ENCODE data around the gene DBF4. TPM values are rescaled to one million over a fixed set of nuclear protein-coding genes. Genes with fewer than 3 reads are reported as not detected.
A peak's percentile ranks its signal among the peaks of the same experiment; 100 is the strongest.

The DBF4 gene
- total RNA-seq, 4 donors from 2014 or later = 3.1 to 7.6 (median 6.7) TPM

DNA sequence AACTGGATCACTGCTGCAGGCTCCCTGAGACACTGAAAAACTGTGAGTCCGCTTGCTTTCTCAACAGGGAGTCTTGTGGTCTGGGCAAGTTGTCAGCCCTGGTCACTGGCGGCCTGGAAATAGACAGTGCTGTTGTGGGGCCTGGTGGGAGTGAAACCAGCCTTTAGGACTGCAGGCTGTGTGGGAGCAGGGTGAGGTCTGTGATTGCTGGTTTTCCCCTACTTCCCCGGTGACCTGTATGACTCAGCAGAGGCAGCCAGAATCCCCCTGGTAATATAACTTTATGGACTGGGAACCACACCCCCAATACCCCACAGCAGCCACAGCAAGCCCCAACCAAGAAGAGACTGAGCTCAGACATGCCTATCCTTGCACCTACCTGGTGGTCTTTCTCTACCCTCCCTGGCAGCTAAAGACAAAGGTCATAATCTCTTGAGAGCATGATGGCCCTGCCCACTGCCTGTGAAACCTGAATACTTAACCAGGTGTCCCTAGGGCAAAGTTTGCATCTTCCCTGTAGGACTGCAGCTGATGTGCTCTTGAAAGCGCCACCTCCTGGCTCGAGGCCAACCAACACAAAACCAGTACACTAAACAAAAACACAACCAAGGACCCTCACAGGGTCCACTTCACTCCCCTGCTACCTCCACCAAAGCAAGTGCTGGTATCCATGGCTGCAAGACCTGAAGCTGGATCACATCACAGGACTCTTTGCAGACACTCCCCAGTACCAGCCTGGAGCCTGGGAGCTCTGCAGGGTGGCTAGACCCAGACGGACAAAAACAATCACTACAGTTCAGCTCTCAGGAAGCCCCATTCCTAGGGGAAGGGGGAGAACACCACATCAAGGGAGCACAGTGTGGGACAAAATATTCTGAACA is 50.5 kb downstream of the DBF4 start:
- TF ChIP-seq EP300 (IDR thresholded peaks at IDR 0.05) (no peak), POLR2A (IDR thresholded peaks at IDR 0.05) (no peak), POLR2AphosphoS5 (IDR thresholded peaks at IDR 0.05) (no peak)
- TF ChIP-seq, protein P1, sequence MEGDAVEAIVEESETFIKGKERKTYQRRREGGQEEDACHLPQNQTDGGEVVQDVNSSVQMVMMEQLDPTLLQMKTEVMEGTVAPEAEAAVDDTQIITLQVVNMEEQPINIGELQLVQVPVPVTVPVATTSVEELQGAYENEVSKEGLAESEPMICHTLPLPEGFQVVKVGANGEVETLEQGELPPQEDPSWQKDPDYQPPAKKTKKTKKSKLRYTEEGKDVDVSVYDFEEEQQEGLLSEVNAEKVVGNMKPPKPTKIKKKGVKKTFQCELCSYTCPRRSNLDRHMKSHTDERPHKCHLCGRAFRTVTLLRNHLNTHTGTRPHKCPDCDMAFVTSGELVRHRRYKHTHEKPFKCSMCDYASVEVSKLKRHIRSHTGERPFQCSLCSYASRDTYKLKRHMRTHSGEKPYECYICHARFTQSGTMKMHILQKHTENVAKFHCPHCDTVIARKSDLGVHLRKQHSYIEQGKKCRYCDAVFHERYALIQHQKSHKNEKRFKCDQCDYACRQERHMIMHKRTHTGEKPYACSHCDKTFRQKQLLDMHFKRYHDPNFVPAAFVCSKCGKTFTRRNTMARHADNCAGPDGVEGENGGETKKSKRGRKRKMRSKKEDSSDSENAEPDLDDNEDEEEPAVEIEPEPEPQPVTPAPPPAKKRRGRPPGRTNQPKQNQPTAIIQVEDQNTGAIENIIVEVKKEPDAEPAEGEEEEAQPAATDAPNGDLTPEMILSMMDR (IDR thresholded peaks at IDR 0.05) = no peak
- no peaks in the 10 kb centered on the region for H3K36me3 ChIP-seq
- H3K4me3 ChIP-seq = no peak overlapping the region
- no peaks in the 10 kb centered on the region for H3K27me3 ChIP-seq
- no peaks in the 10 kb centered on the region for H3K9me3 ChIP-seq
- WGBS, 2 donors (ENCODE audit: low coverage in 1 of 2) = no CpG with 5 or more reads among the region's 6 CpGs
- H3K27ac ChIP-seq = no peak overlapping the region
- ATAC-seq = no peak
- no peaks in the 10 kb centered on the region for H3K4me1 ChIP-seq

DNA sequence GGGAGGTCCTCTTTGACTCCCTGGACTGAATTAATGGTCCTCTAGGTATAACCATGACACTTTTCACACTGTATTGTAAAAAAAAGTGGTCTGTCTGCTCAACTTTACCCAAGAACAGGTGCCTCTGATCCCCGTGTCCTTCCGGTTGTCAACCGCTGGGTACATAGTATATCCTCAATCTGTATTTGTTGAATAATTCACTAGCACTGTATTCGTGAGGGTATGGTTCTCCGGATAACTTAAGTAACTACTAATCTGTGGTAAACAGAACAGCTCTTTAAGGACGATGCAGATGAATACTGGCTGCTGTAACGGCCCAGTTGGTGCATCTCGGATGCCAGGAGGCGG is 57.3 kb downstream of the DBF4 start:
- ATAC-seq = no peak
- Histone ChIP-seq H3K4me1 (peaks cover 0 to 14% (median 7%) of the 10 kb centered on the region in 3 donors), H3K36me3 (no peaks in the 10 kb centered on the region), H3K4me3 (peak overlapping the region; percentile 38 to 73), H3K9me3 (no peaks in the 10 kb centered on the region), H3K27ac (peak overlapping the region in 1 of 4 donors; percentile 62), H3K27me3 (no peaks in the 10 kb centered on the region)
- no peak for TF ChIP-seq POLR2AphosphoS5 (IDR thresholded peaks at IDR 0.05)
- TF ChIP-seq POLR2A (IDR thresholded peaks at IDR 0.05) = no peak
- no peak for TF ChIP-seq EP300 (IDR thresholded peaks at IDR 0.05)
- TF ChIP-seq, protein P1 (IDR thresholded peaks at IDR 0.05) = no peak
- WGBS, 2 donors (ENCODE audit: low coverage in 1 of 2) = 10% methylated on average over 8 of the region's 9 CpGs; no CpG with 5 or more reads in 1 of the 2 donors

DNA sequence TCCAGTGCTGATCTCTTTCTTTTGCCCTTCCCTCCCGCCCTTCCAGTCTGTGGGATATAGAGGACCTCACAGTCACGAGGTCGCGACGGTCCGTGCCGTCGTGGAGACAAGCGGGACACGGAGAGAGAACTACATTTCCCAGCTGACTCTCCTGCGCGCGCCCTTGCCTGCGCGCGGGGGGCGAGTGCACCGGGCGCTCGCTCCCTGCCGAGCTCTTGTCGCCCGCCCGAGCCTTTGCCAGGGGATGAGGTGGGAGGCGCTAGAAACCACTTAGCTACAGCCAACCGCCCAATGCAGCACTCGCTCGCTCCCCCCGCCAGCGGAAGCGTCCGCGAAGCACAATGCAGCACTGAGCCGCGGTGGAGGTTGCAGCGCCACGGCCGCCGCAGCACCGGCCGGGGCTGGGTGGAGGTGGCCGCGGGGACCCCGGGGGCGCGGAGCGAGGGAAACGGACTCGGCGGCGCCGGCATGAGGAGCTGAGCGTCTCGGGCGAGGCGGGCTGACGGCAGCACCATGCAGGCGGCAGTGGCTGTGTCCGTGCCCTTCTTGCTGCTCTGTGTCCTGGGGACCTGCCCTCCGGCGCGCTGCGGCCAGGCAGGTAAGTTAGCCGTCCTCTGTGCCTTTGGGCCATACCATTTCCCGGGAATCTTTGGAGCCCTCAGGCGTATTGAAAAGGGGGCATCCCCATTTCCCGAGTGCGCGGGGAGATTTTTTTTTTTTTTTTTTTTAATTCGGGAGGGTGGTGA is 57.8 kb downstream of the DBF4 start, which contains the start of gene ADAM22:
Gene ADAM22, plus strand, starts transcription at position 299 of the 746 bp plus-strand sequence. Its CDS starts 215 bp downstream, at position 514.
- ATAC-seq = peak; percentile 94
- TF ChIP-seq POLR2A (IDR thresholded peaks at IDR 0.05) = no peak
- TF ChIP-seq, protein P1 (IDR thresholded peaks at IDR 0.05) = peak in 1 of 4 experiments; percentile 26
- WGBS, 2 donors (ENCODE audit: low coverage in 1 of 2) = 0% methylated on average over 9 of the region's 70 CpGs; no CpG with 5 or more reads in 1 of the 2 donors
- Histone ChIP-seq H3K4me3 (peak within 1 kb of the TSS; percentile 38 to 73), H3K36me3 (no peaks in the 10 kb centered on the region), H3K9me3 (no peaks in the 10 kb centered on the region), H3K27me3 (no peaks in the 10 kb centered on the region), H3K4me1 (peaks cover 0 to 14% (median 7%) of the 10 kb centered on the region in 3 donors), H3K27ac (peak within 1 kb of the TSS in 1 of 4 donors; percentile 62)

DNA sequence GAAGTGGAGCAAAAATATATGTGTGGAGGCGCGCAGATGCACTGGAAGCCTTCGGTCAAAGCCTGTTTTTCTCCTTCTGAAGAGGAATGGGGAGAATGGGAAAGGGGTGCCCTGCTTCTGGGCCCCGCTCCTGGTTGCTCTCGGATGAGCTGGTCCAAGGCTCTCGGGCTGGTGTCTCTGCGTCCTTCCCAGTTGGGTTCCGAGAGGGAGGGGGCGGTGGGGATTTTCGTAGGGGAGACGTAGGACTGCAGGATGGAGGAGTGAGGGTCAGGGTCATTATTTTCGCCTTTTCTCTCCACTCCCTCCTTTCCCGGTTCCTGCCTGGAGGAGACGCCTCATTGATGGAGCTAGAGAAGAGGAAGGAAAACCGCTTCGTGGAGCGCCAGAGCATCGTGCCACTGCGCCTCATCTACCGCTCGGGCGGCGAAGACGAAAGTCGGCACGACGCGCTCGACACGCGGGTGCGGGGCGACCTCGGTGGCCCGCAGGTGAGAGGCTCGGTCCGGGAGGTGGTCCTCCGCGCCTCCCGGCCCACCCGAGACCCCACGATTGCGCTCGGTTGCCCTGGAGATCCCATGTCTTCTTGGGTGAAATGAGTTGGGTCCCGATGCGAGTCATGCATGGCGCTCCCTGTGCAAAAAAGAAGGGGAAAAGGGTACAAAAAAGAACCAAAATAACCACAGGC is 58.5 kb downstream of the DBF4 start:
- WGBS, 2 donors (ENCODE audit: low coverage in 1 of 2) = 6% methylated on average over 10 of the region's 47 CpGs; no CpG with 5 or more reads in 1 of the 2 donors
- peak overlapping the region in 1 of 4 donors; percentile 62 for H3K27ac ChIP-seq
- no peak for ATAC-seq

More for the DNA sequence above, 58.5 kb downstream of the DBF4 start:
- Histone ChIP-seq H3K4me1 (peaks cover 0 to 14% (median 7%) of the 10 kb centered on the region in 3 donors), H3K4me3 (peak overlapping the region; percentile 38 to 73), H3K27me3 (no peaks in the 10 kb centered on the region), H3K9me3 (no peaks in the 10 kb centered on the region), H3K36me3 (no peaks in the 10 kb centered on the region)
- TF ChIP-seq, protein P1 (IDR thresholded peaks at IDR 0.05) = no peak
- no peak for TF ChIP-seq POLR2AphosphoS5 (IDR thresholded peaks at IDR 0.05)
- no peak for TF ChIP-seq EP300 (IDR thresholded peaks at IDR 0.05)
- TF ChIP-seq POLR2A (IDR thresholded peaks at IDR 0.05) = no peak
